CD14-positive monocyte (primary cell): Measurements from ENCODE around the gene HOGA1. TPM values are rescaled to one million over a fixed set of nuclear protein-coding genes. Genes with fewer than 3 reads are reported as not detected.

Experiments
- DNase-seq, 3 donors: peaks; one replicate each; pipeline ENCODE4 v3.0.0-alpha.2; 2011 to 2022
- H2AFZ ChIP-seq: 2 replicates; pipeline ENCODE4 v1.6.0; 2012; ENCODE audit warnings: mild to moderate bottlenecking, low read depth, low read length, inconsistent platforms; ENCODE audit not compliant: insufficient read depth, poor library complexity, severe bottlenecking
- H3K27ac ChIP-seq, 2 donors: 1 replicate in 1 of 2; 2 replicates in 1 of 2; pipeline ENCODE4 v1.5.1; 2012 to 2013; ENCODE audit warnings: low read length in 2 of 2, control low read depth in 1 of 2, inconsistent platforms in 1 of 2, low read depth in 1 of 2, mild to moderate bottlenecking in 1 of 2
- H3K27me3 ChIP-seq, 2 donors: one replicate each; pipeline versions ENCODE4 v1.6.0 to v1.6.1; 2011 to 2013; ENCODE audit warnings: low read length in 2 of 2; ENCODE audit not compliant: control insufficient read depth in 2 of 2, insufficient read depth in 2 of 2
- H3K36me3 ChIP-seq, 2 donors: replicated peaks in 1 of 2; 1 replicate in 1 of 2; 2 replicates in 1 of 2; pipeline versions ENCODE4 v1.5.1 to v1.6.1; 2012 to 2013; ENCODE audit warnings: low read length in 2 of 2, control low read depth in 1 of 2, inconsistent platforms in 1 of 2, mild to moderate bottlenecking in 1 of 2; ENCODE audit not compliant: insufficient read depth in 2 of 2, control insufficient read depth in 1 of 2
- H3K4me1 ChIP-seq, 2 donors: 1 replicate in 1 of 2; 2 replicates in 1 of 2; pipeline versions ENCODE4 v1.5.1 to v1.6.1; 2012 to 2013; ENCODE audit warnings: low read length in 2 of 2, control low read depth in 1 of 2, inconsistent platforms in 1 of 2, mild to moderate bottlenecking in 1 of 2, moderate library complexity in 1 of 2; ENCODE audit not compliant: insufficient read depth in 2 of 2, control insufficient read depth in 1 of 2
- H3K4me2 ChIP-seq: replicated peaks from 2 replicates; pipeline ENCODE3; 2012; ENCODE audit warnings: low read length, moderate library complexity, mild to moderate bottlenecking; ENCODE audit not compliant: poor library complexity, severe bottlenecking; ENCODE audit errors: extremely low read depth
- H3K4me3 ChIP-seq, 3 experiments: fragments of 200-600 bp in 1 of 3; sonication (generic) in 1 of 3; replicated peaks in 1 of 3; 1 replicate in 2 of 3; 2 replicates in 1 of 3; pipeline ENCODE4 v1.5.1; 2011 to 2013; ENCODE audit warnings: low read length in 3 of 3, mild to moderate bottlenecking in 3 of 3, control low read depth in 2 of 3, low read depth in 2 of 3, inconsistent platforms in 1 of 3, moderate library complexity in 1 of 3
- H3K79me2 ChIP-seq: 2 replicates; pipeline ENCODE4 v1.6.0; 2012; ENCODE audit warnings: mild to moderate bottlenecking, control low read depth, inconsistent platforms, low read length, moderate library complexity; ENCODE audit not compliant: insufficient read depth
- H3K9ac ChIP-seq: 2 replicates; pipeline ENCODE4 v1.6.0; 2017; ENCODE audit warnings: low read length, mild to moderate bottlenecking; ENCODE audit not compliant: insufficient read depth, poor library complexity, severe bottlenecking
- H3K9me3 ChIP-seq, 2 donors: replicated peaks in 1 of 2; 1 replicate in 1 of 2; 2 replicates in 1 of 2; pipeline versions ENCODE4 v1.5.1 to v1.6.1; 2012 to 2013; ENCODE audit warnings: low read length in 2 of 2, control low read depth in 1 of 2; ENCODE audit not compliant: control insufficient read depth in 1 of 2, insufficient read depth in 1 of 2
- H4K20me1 ChIP-seq: 2 replicates; pipeline ENCODE4 v1.6.0; 2012; ENCODE audit warnings: mild to moderate bottlenecking, low read length, control low read depth, moderate library complexity; ENCODE audit not compliant: insufficient read depth
- H3K27ac Mint-ChIP-seq, 7 donors: one replicate each; pipeline ENCODE4 v1.8.0; 2020; ENCODE audit warnings: mild to moderate bottlenecking in 7 of 7, mixed read lengths in 7 of 7, moderate library complexity in 6 of 7, inconsistent platforms in 2 of 7
- H3K27me3 Mint-ChIP-seq, 3 donors: one replicate each; pipeline ENCODE4 v1.8.0; 2021 to 2022; ENCODE audit warnings: low read depth in 3 of 3, mild to moderate bottlenecking in 3 of 3, mixed read lengths in 3 of 3, moderate library complexity in 3 of 3, inconsistent platforms in 1 of 3
- H3K36me3 Mint-ChIP-seq, 2 donors: one replicate each; pipeline ENCODE4 v1.8.0; 2020; ENCODE audit warnings: mixed read lengths in 2 of 2, inconsistent platforms in 1 of 2, mild to moderate bottlenecking in 1 of 2
- H3K4me1 Mint-ChIP-seq: one replicate; pipeline ENCODE4 v1.8.0; 2020; ENCODE audit warnings: mild to moderate bottlenecking, mixed read lengths
- H3K4me3 Mint-ChIP-seq, 2 donors: one replicate each; pipeline ENCODE4 v1.8.0; 2020; ENCODE audit warnings: mild to moderate bottlenecking in 2 of 2, mixed read lengths in 2 of 2, moderate library complexity in 1 of 2
- H3K9me3 Mint-ChIP-seq, 7 donors: one replicate each; pipeline ENCODE4 v1.8.0; 2020 to 2022; ENCODE audit warnings: mixed read lengths in 7 of 7, mild to moderate bottlenecking in 6 of 7, moderate library complexity in 6 of 7, inconsistent platforms in 2 of 7
- CTCF ChIP-seq: fragments of 200-600 bp; IDR thresholded peaks from one replicate; pipeline ENCODE4 v1.8.0; 2022; ENCODE audit warnings: antibody characterized with exemption, mild to moderate bottlenecking
- WGBS: methylation state at CpG from one replicate; pipeline ENCODE4 v1.1.5; 2013; ENCODE audit warnings: missing lambda C conversion rate; ENCODE audit not compliant: insufficient coverage; 5-methylcytosine and 5-hydroxymethylcytosine counted together
- intact Hi-C, 2 donors: fragments of 100-400 bp; cut with micrococcal nuclease; formaldehyde crosslinking; loops; one replicate each; pipeline versions ENCODE4 v1.15.0 to v1.15.1; 2023
- polyA plus RNA-seq, 3 donors: library from polyadenylated mRNA; depleted of rRNA in 1 of 3; unstranded in 2 of 3; stranded (reverse) in 1 of 3; fragments of 300-500 nt in 2 of 3; fragments of >200 nt in 1 of 3; fragmentation: Illumina TruSeq in 2 of 3; gene quantifications; 1 replicate in 2 of 3; 2 replicates in 1 of 3; pipeline ENCODE4 v1.2.3, GENCODE V29; 2012 to 2021

HOGA1 gene
- polyA plus RNA-seq, 3 donors, result not detected

GRCh38 chr10:97543025-97543546, 41.1 kb upstream of the HOGA1 start:
- no peak for TF ChIP-seq CTCF
- H3K27ac ChIP-seq, result peak overlapping the region; percentile 71 to 95
- no peak overlapping the region for H2AFZ ChIP-seq
- peaks cover 5% of the 10 kb centered on the region for H4K20me1 ChIP-seq
- no peaks in the 10 kb centered on the region for H3K9me3 Mint-ChIP-seq
- H3K4me1 ChIP-seq, result peaks cover 29 to 46% of the 10 kb centered on the region in 2 donors
- peak overlapping the region; percentile 28 for H3K9ac ChIP-seq
- peaks cover 3 to 8% of the 10 kb centered on the region in 2 donors for H3K36me3 Mint-ChIP-seq
- intact Hi-C loops, result loop anchor here in 1 of 2 donors (5.0 kb wide), 1 partner anchor 104 kb away; no protein-coding TSS in a partner anchor
- H3K36me3 ChIP-seq, result no peaks in the 10 kb centered on the region
- WGBS, result 5% methylated on average over 7 of the region's 10 CpGs
- DNase-seq, result peak; percentile 88 to 96 (median 96)
- H3K27ac Mint-ChIP-seq, result peak overlapping the region; percentile 88 to 97 (median 94)
- H3K4me1 Mint-ChIP-seq, result peaks cover 33% of the 10 kb centered on the region
- H3K4me3 Mint-ChIP-seq, result peak overlapping the region; percentile 24 to 87
- no peaks in the 10 kb centered on the region for H3K9me3 ChIP-seq
- peaks cover 0 to 1% (median 0%) of the 10 kb centered on the region in 3 donors for H3K27me3 Mint-ChIP-seq
- no peaks in the 10 kb centered on the region for H3K27me3 ChIP-seq
- H3K79me2 ChIP-seq, result peaks cover 14% of the 10 kb centered on the region
- H3K4me3 ChIP-seq, result peak overlapping the region in 1 of 3 experiments; percentile 61
- H3K4me2 ChIP-seq, result peak overlapping the region; percentile 57

GRCh38 chr10:97546456-97547270, 37.5 kb upstream of the HOGA1 start:
- Mint-ChIP-seq H3K4me1 (peaks cover 27% of the 10 kb centered on the region), H3K4me3 (no peak overlapping the region), H3K36me3 (peaks cover 4 to 7% of the 10 kb centered on the region in 2 donors), H3K9me3 (no peaks in the 10 kb centered on the region), H3K27ac (peak overlapping the region in 1 of 7 donors; percentile 82), H3K27me3 (peaks cover 0 to 1% (median 0%) of the 10 kb centered on the region in 3 donors)
- no peak overlapping the region for H3K9ac ChIP-seq
- no peak for TF ChIP-seq CTCF
- WGBS, result 98% methylated on average over 9 of the region's 18 CpGs
- H4K20me1 ChIP-seq, result peaks cover 10% of the 10 kb centered on the region
- H3K4me2 ChIP-seq, result no peak overlapping the region
- no peak overlapping the region for H2AFZ ChIP-seq
- no peaks in the 10 kb centered on the region for H3K27me3 ChIP-seq
- H3K9me3 ChIP-seq, result no peaks in the 10 kb centered on the region
- intact Hi-C loops, result no loop called here
- H3K4me1 ChIP-seq, result peaks cover 25 to 41% of the 10 kb centered on the region in 2 donors
- peaks cover 0 to 12% of the 10 kb centered on the region in 2 donors for H3K36me3 ChIP-seq
- H3K27ac ChIP-seq, result no peak overlapping the region
- peaks cover 8% of the 10 kb centered on the region for H3K79me2 ChIP-seq
- no peak for DNase-seq
- H3K4me3 ChIP-seq, result no peak overlapping the region
